GM04503 (cell line): Measurements from ENCODE around the gene GAGE13.
"Not testable (repeated sequence)": the region's sequence is repeated elsewhere in the genome, so short reads cannot be mapped to it uniquely, and the experiment has no call there.

Experiments used
- DNase-seq: peaks from one replicate; pipeline ENCODE4 v3.0.0-alpha.2; 2012; ENCODE audit warnings: low read depth

GAGE13 gene

GRCh38 chrX:49331841-49332240 lies 459 bp downstream of the GAGE13 start:
- DNase-seq, result not testable (repeated sequence)

- not testable (repeated sequence) for DNase-seq
Measured at GRCh38 chrX:49341449-49341848, 10.1 kb downstream of the GAGE13 start.

GRCh38 chrX:49344496-49345175 lies 13.3 kb downstream of the GAGE13 start:
- DNase-seq, result not testable (repeated sequence)

GRCh38 chrX:49345402-49345801 lies 14.0 kb downstream of the GAGE13 start:
- not testable (repeated sequence) for DNase-seq

GRCh38 chrX:49346150-49346549 lies 14.8 kb downstream of the GAGE13 start:
- DNase-seq, result not testable (repeated sequence)
